Measurements from ENCODE around the gene VANGL1. TPM values are rescaled to one million over a fixed set of nuclear protein-coding genes. Genes with fewer than 3 reads are reported as not detected.

VANGL1 gene
- total and polyA plus RNA-seq, 8 donors: 12.7 to 18.9 (median 14.9) TPM

GRCh38 chr1:115666206-115666605 is 24.4 kb downstream of the VANGL1 start:
- H3K27ac ChIP-seq: no peak overlapping the region
- H3K4me1 ChIP-seq: no peaks in the 10 kb centered on the region
- H3K4me3 ChIP-seq: no peak overlapping the region
- intact Hi-C loops (cut with DNase I): no loop called here
- no peak for TF ChIP-seq CTCF (IDR thresholded peaks at IDR 0.05)
- H3K27me3 ChIP-seq: no peaks in the 10 kb centered on the region
- H3K36me3 ChIP-seq: peaks cover 0 to 35% of the 10 kb centered on the region in 2 donors
- DNase-seq (no peak), ATAC-seq (no peak)
- H3K9me3 ChIP-seq: no peaks in the 10 kb centered on the region

GRCh38 chr1:115666702-115667101 is 24.9 kb downstream of the VANGL1 start:
- no peak for DNase-seq
- no peaks in the 10 kb centered on the region for H3K27me3 ChIP-seq
- H3K36me3 ChIP-seq: peaks cover 0 to 39% of the 10 kb centered on the region in 2 donors
- intact Hi-C loops (cut with DNase I): no loop called here
- no peak overlapping the region for H3K27ac ChIP-seq
- ATAC-seq: no peak
- TF ChIP-seq CTCF (IDR thresholded peaks at IDR 0.05): no peak
- H3K4me3 ChIP-seq: no peak overlapping the region
- H3K4me1 ChIP-seq: no peaks in the 10 kb centered on the region
- no peaks in the 10 kb centered on the region for H3K9me3 ChIP-seq

GRCh38 chr1:115668579-115668978 is 26.8 kb downstream of the VANGL1 start:
- no peak for DNase-seq
- no peaks in the 10 kb centered on the region for H3K9me3 ChIP-seq
- H3K4me1 ChIP-seq: no peaks in the 10 kb centered on the region
- H3K27me3 ChIP-seq: no peaks in the 10 kb centered on the region
- no peak for TF ChIP-seq CTCF (IDR thresholded peaks at IDR 0.05)
- H3K27ac ChIP-seq: no peak overlapping the region
- peaks cover 0 to 34% of the 10 kb centered on the region in 2 donors for H3K36me3 ChIP-seq
- ATAC-seq: no peak
- intact Hi-C loops (cut with DNase I): no loop called here
- H3K4me3 ChIP-seq: no peak overlapping the region

GRCh38 chr1:115669002-115669673 is 27.4 kb downstream of the VANGL1 start:
- Histone ChIP-seq H3K9me3 (no peaks in the 10 kb centered on the region), H3K4me1 (no peaks in the 10 kb centered on the region), H3K27me3 (no peaks in the 10 kb centered on the region), H3K4me3 (no peak overlapping the region), H3K36me3 (peaks cover 0 to 29% of the 10 kb centered on the region in 2 donors), H3K27ac (no peak overlapping the region)
- DNase-seq: no peak
- intact Hi-C loops (cut with DNase I): no loop called here
- no peak for ATAC-seq
- TF ChIP-seq CTCF (IDR thresholded peaks at IDR 0.05): no peak

GRCh38 chr1:115669886-115670285 is 28.1 kb downstream of the VANGL1 start:
- DNase-seq (no peak), ATAC-seq (no peak)
- no peaks in the 10 kb centered on the region for H3K4me1 ChIP-seq
- H3K27me3 ChIP-seq: no peaks in the 10 kb centered on the region
- peaks cover 0 to 25% of the 10 kb centered on the region in 2 donors for H3K36me3 ChIP-seq
- TF ChIP-seq CTCF (IDR thresholded peaks at IDR 0.05): no peak
- no peaks in the 10 kb centered on the region for H3K9me3 ChIP-seq
- intact Hi-C loops (cut with DNase I): no loop called here
- H3K4me3 ChIP-seq: no peak overlapping the region
- H3K27ac ChIP-seq: no peak overlapping the region

Data from left lung (tissue), 10 donors.